HG02938 (cell line): ENCODE data around the gene CSTF1.
"Not testable (repeated sequence)": the region's sequence is repeated elsewhere in the genome, so short reads cannot be mapped to it uniquely, and the experiment has no call there.

ENCODE experiments used
- ATAC-seq: cut with Tn5 transposase; IDR thresholded peaks from one replicate; pipeline ENCODE4 v1.9.1; 2021; ENCODE audit warnings: mild to moderate bottlenecking, moderate library complexity; ENCODE audit not compliant: unreplicated experiment

Gene CSTF1

DNA sequence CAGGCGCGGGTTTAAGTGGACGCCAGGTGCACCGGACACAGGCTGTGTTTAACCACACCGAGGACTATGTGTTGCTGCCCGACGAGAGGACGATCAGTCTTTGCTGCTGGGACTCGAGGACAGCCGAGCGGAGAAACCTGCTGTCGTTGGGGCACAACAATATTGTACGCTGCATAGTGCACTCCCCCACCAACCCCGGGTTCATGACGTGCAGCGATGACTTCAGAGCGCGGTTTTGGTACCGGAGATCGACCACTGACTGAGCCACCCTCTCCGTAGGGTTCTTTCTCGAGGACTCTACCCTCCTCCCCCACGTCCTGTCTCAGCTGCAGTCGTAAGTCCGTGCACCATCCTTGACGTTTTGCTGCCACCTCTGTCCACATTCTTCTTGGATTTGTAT lies 11.0 kb downstream of the CSTF1 start:
- no peak for ATAC-seq

GRCh38 chr20:56405356-56405755 lies 12.9 kb downstream of the CSTF1 start:
- ATAC-seq: not testable (repeated sequence)

DNA sequence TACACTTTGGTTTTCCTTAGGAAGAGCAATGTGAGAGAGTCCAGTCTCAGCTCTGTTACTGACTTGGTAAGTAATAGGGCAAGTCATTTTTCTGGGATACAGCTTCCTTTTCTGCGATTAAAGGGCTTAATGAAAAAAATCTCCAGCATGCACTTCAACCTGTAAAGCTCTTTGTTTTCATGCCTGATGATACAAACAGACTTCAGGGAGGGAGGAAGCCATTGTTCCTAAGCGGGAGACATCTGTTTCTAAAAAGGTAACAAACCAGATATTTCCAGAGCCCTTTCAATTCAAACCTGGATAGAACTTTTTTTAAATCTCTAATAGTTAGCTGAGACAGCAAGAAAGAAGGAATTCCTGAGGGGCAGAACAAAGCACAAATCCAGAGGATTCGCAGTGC lies 14.5 kb downstream of the CSTF1 start:
- ATAC-seq: no peak

GRCh38 chr20:56409521-56409920 lies 17.1 kb downstream of the CSTF1 start:
- ATAC-seq: no peak

DNA sequence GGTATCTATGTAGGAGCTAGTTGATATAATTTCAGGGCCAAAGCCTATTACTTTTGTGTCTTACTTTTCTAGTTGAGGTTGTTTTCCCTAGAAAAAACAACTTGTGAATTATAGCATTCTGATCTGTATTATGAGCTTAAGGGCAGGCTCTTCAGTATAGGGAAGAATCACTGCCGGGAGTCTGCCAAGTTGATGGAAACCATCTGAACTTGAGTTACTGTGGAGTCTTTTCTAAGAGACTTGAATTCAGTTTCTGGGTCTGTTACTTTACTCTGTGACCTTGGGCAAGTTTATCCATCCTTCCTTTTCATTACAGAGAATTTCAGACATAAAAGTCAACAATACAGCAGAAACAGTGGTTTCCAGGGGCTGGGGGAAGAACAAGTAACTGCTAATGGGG lies 17.5 kb downstream of the CSTF1 start:
- ATAC-seq: no peak

DNA sequence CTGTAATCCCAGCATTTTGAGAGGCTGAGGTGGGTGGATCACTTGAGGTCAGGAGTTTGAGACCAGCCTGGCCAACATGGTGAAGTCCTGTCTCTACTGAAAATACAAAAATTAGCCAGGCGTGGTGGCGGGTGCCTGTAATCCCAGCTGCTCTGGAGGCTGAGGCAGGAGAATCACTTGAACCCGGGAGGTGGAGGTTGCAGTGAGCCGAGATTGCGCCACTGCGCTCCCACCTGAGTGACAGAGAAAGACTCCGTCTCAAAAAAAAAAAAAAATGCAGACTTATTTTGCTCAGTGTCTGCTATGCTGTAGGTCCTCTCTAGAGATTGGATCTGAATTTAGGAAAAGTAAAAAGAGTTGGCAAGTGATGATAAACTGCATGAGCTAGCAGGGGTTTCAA lies 18.8 kb downstream of the CSTF1 start:
- not testable (repeated sequence) for ATAC-seq

GRCh38 chr20:56411759-56412472 lies 19.5 kb downstream of the CSTF1 start, which contains the start of gene CASS4:
Gene CASS4 (plus strand): TSS chr20:56412260. CDS start chr20:56412459, 199 bp downstream.
- ATAC-seq: peak; percentile 82

DNA sequence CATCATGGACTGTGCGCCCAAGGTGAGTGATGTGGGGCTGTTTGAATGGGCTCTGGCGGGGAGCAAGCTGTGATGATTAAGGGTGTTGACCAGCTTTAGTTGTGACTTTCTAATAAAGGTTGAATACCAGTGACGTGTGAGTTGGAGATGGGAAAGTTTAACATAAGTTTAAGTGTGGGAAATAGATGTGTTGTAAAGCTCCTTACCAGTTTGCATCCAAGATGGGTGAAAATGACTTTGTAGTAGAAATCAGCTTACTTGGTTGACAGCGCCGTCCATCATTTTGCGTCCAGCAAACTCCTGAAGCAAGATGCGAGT lies 20.0 kb downstream of the CSTF1 start:
- no peak for ATAC-seq

- ATAC-seq: no peak
Measured at GRCh38 chr20:56412949-56413348, 20.5 kb downstream of the CSTF1 start.

GRCh38 chr20:56414842-56415765 lies 22.7 kb downstream of the CSTF1 start:
- ATAC-seq: no peak

DNA sequence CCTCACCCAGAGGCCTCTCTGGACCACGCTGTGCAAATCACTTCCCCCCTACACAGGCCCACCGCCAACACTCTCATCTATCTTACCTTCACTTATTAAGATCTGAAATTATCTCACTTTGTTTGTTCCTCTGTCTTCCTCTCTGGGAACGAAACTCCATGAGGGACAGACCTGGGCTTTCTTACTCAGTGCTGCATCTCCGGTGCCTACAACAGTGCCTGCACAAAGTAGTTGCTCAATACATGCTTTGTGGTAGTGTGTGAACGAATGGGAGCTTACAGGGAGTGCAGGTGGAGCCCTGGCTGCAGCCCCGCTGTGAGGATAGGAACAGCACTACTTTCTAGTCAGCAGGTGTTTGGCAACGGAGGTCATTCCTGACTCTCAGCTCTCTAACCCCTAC lies 25.0 kb downstream of the CSTF1 start:
- no peak for ATAC-seq

- no peak for ATAC-seq
Measured at GRCh38 chr20:56417911-56418310, 25.5 kb downstream of the CSTF1 start.

GRCh38 chr20:56418385-56418861 lies 26.0 kb downstream of the CSTF1 start:
- no peak for ATAC-seq

DNA sequence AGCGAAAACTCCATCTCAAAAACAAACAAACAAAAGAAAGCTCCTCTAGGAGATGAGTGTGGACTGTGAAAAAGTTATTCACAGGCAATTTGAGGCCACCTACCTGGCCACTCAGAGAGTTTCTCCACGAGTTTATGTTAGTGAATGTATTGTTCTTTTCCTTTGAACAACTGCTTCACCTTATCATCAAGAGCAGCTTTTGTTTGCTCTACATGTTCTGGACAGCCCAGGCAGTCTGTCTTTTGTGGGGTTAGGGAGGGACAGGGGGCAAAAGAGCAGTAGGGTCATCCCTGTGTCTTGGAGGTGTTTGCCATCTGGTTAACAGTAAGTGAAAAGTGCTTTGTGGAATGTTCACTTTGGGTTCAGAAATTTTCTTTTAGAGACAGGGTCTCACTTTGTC lies 27.6 kb downstream of the CSTF1 start:
- ATAC-seq: no peak

DNA sequence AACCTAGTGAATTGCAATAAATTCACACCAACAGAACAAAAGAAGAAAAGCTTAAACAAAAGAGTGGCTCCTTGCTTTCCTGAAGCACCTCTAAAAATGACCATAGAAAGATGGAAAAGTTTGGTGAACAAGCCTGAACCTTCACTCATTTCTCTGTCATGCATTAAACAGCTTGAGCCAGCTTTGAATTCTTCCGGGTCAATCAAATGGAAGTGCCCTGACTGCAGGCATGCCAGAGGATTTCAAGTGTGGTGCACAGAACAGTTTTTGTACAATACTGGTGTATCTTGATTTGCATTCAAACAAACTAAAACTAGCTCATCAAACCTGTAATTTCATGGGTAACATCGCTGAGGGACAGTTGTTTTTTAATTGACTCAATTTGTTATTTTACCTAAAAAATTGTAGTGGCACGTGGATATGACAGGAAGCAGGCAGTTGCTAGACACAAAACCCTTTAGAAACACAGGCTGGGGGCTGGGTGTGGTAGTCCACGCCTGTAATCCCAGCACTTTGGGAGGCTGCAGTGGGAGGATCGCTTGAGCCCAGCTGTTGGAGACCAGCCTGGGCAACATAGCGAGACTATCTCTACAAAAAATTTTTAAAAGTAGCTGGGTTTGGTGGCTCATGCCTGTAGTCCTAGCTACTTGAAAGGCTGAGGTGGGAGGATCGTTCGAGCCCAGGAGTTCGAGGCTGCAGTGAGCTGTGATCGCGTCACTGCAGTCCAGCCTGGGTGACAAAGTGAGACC lies 28.7 kb downstream of the CSTF1 start:
- ATAC-seq: no peak

GRCh38 chr20:56422076-56422823 lies 29.8 kb downstream of the CSTF1 start:
- no peak for ATAC-seq

GRCh38 chr20:56422824-56423189 lies 30.4 kb downstream of the CSTF1 start:
- ATAC-seq: no peak

GRCh38 chr20:56423211-56423610 lies 30.8 kb downstream of the CSTF1 start:
- ATAC-seq: no peak

GRCh38 chr20:56423886-56424285 lies 31.4 kb downstream of the CSTF1 start:
- no peak for ATAC-seq

DNA sequence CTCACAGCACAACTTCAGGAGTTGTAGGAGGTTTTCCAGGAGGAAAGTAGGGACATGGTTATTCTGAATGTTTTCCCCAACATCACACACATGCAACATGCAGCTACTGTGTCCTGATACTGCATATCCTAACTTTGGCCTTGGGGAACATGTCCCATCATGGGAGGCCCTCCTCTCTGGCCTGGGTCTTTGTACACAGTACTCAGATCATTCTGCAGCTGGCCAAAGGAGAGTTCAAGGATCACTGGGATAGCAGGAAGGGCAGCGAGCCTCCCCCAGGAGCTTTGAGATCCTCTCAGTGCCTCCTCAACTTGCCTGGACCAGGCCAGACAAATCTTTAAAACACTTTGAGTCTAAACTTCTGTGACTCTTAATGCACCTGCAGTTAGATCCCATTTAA lies 32.5 kb downstream of the CSTF1 start:
- no peak for ATAC-seq

DNA sequence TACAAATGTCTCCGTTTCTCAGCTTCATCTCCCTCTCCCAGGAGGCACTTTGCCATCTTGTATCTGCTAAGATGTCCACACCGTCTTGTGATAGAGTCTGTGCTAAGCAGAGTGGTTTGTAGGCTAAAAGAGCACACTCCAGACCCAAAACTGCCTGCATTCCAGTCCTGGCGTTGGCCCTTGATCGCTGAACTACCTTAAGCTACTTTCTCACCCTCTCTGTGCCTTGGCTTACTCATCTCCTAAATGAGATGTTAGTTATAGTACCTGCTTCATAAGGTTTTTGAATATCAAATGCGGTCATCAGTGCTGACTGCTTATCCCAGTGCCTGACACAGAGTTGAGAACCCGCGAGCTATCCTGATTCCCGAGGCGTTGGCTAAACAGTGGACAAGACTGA lies 33.6 kb downstream of the CSTF1 start:
- ATAC-seq: no peak
